ENCODE results near the gene SGF29. TPM values are rescaled to one million over a fixed set of nuclear protein-coding genes. Genes with fewer than 3 reads are reported as not detected.

Gene SGF29
- total and polyA plus RNA-seq, 2 of the 8 experiments (the other 6 are each of a cell fraction or from before 2014, with no cell fraction given), result 3.1 to 22.7 TPM

- TF ChIP-seq CHD7 (IDR thresholded peaks at IDR 0.05; ENCODE audit: insufficient replicate concordance, low read length) (no peak), TEAD4 (IDR thresholded peaks at IDR 0.05; ENCODE audit: low read depth, low read length) (no peak), TCF12 (IDR thresholded peaks at IDR 0.05; ENCODE audit: low read depth, low read length) (no peak), BCL11A (IDR thresholded peaks at IDR 0.05; ENCODE audit: low read depth in 2 of 2, low read length in 2 of 2) (no peak), SIX5 (IDR thresholded peaks at IDR 0.05; ENCODE audit: low read depth, low read length) (no peak), POLR2A (IDR thresholded peaks at IDR 0.05; ENCODE audit: control extremely low read depth in 1 of 2, low read depth in 2 of 2, low read length in 2 of 2) (no peak), CEBPB (IDR thresholded peaks at IDR 0.05; ENCODE audit: low read depth, low read length) (no peak), TAF7 (optimal IDR thresholded peaks at IDR 0.05; ENCODE audit: borderline replicate concordance, low read depth, low read length) (no peak), RAD21 (IDR thresholded peaks at IDR 0.05 in 1 of 2, conservative IDR thresholded peaks at IDR 0.05 in 1 of 2; ENCODE audit: low read depth in 2 of 2, low read length in 2 of 2) (no peak), USF2 (IDR thresholded peaks at IDR 0.05; ENCODE audit: low read length) (no peak), POU5F1 (IDR thresholded peaks at IDR 0.05; ENCODE audit: low read depth, low read length) (no peak)
Measured at GRCh38 chr16:28542646-28543045, 11.1 kb upstream of the SGF29 start (continued).

All from H1 (cell line).